GM21447 (cell line): ENCODE data around the gene SCRN1.
A peak's percentile ranks its signal among the peaks of the same experiment; 100 is the strongest.

Source experiments
- ATAC-seq: cut with Tn5 transposase; IDR thresholded peaks from one replicate; pipeline ENCODE4 v1.9.1; 2021; ENCODE audit not compliant: unreplicated experiment

Gene SCRN1

GRCh38 chr7:29929018-29929807, 60.4 kb downstream of the SCRN1 start:
- ATAC-seq, result no peak

GRCh38 chr7:29926741-29927140, 62.9 kb downstream of the SCRN1 start:
- no peak for ATAC-seq

- no peak for ATAC-seq
These were observed 63.4 kb downstream of the SCRN1 start for GRCh38 chr7:29926216-29926615.

GRCh38 chr7:29924684-29925083, 64.9 kb downstream of the SCRN1 start:
- ATAC-seq, result no peak

- no peak for ATAC-seq
These were observed 65.6 kb downstream of the SCRN1 start for GRCh38 chr7:29924006-29924405.

- no peak for ATAC-seq
These were observed 66.5 kb downstream of the SCRN1 start for GRCh38 chr7:29922921-29923700.

GRCh38 chr7:29921404-29922010, 68.1 kb downstream of the SCRN1 start:
- peak; percentile 84 for ATAC-seq

GRCh38 chr7:29920491-29920890, 69.1 kb downstream of the SCRN1 start:
- no peak for ATAC-seq

GRCh38 chr7:29919790-29920189, 69.8 kb downstream of the SCRN1 start:
- ATAC-seq, result no peak

- no peak for ATAC-seq
These were observed 70.8 kb downstream of the SCRN1 start for GRCh38 chr7:29918850-29919249.

GRCh38 chr7:29917641-29918040, 72.0 kb downstream of the SCRN1 start:
- ATAC-seq, result no peak

GRCh38 chr7:29915481-29916215, 74.0 kb downstream of the SCRN1 start:
- no peak for ATAC-seq

GRCh38 chr7:29914180-29914579, 75.4 kb downstream of the SCRN1 start:
- no peak for ATAC-seq

GRCh38 chr7:29906200-29907022, 83.2 kb downstream of the SCRN1 start:
- ATAC-seq, result no peak

- ATAC-seq, result no peak
These were observed 88.9 kb downstream of the SCRN1 start for GRCh38 chr7:29900745-29901144.

GRCh38 chr7:29898301-29898700, 91.3 kb downstream of the SCRN1 start:
- no peak for ATAC-seq

- ATAC-seq, result no peak
These were observed 92.8 kb downstream of the SCRN1 start for GRCh38 chr7:29896685-29897411.

- no peak for ATAC-seq
These were observed 94.0 kb downstream of the SCRN1 start for GRCh38 chr7:29895559-29895958.

GRCh38 chr7:29894256-29894655, 95.3 kb downstream of the SCRN1 start:
- no peak for ATAC-seq
